Stimulated activated CD8-positive, alpha-beta memory T cell treated with anti-CD3 and anti-CD28 coated beads, Interleukin-15, amount 100 ng/mL, for 4 hours (primary cell): ENCODE data around the gene FSTL4.

Experiments used
- DNase-seq, 2 donors: peaks; one replicate each; pipeline ENCODE4 v3.0.0-alpha.2; 2020; ENCODE audit warnings: low read depth in 2 of 2

FSTL4 gene

DNA sequence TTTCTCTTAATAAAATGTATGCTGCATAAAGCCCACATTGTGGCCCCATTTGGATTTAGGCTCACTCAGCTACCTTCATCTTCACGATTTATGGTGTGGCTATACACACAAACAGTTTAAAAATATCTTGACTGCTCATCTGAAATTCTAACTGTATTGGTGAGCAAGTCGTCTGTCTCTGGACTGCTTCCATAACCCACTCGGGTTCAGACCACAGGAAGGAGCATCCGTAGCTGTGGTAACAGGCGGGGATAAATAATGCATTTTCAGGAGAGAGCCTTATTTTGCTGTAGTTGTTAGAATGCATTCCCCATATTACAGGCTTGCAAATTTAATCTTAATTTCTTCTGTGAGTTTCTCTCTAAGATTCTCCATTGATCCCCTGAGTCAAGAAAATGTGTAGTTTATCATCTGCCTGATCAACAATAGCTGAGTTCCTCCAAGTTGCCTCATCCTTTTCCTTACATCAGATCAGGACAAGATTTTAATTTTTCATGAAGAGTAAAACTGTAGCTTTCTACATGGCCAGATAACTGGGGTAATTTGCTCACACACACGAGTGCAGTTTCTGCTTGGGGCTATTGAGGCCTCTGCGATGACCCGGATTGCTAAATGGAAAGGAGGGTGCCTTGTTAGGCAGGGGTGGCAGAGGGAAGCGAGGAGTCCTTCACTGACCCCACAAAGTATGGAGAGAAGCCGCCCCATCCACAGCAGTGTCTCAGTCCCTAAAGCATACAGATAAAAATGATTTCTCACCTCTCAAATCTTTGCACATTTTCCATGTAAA, 133.9 kb downstream of the FSTL4 start:
- no peak for DNase-seq

DNA sequence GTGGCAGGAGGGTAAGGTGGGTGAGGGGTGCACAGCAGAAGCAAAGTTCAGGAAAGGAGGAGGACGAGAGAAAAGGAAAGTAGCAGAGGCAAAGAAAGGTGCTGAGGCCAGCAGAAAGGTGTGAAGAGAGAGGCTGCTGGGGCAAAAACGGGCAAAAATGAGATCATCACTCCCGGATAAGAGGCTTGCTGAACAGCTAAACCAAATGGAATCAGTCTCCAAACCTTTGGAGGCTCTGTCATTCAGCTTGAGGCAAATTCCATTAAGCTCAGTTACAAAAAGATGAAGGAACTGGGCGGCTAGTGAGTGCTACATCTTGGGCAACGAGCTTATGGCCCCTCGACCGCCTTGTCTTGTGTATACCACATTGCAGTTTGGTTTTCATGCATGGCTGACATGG, 136.4 kb downstream of the FSTL4 start:
- DNase-seq: no peak

DNA sequence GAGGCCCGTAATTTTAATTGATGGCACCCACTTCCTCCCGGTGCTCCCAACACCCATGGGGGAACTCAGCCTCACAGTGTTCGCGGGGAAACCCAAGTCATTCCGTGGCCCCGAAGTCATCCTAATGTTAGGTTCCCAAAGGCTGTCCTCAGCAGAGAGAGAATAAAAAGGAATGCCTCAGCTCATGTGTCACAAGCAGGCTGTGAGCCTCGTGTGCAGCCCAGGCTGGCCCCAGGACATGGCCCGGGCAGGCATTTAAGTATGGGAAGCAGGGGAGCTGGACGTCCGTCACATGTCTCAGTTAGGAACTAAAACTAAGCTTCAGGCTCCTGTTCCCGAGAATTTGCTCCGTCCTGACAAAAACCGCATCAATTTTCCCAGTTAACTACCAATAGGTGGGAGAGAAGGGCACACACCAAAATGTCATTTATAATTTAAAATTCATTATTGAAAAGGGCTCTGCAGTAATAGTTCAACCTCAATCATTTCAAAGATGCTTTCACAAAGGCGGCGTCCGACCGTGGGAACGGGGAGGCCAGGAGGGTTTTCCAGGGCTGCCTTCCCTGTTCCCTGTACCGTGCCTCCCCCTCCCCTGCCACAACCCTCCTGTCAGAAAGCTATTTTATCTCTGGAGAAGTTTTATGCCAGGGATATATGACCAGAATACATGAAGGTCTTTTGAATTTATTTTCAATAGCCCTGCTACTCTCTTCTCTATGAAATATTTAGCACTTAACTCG, 137.3 kb downstream of the FSTL4 start:
- no peak for DNase-seq

DNA sequence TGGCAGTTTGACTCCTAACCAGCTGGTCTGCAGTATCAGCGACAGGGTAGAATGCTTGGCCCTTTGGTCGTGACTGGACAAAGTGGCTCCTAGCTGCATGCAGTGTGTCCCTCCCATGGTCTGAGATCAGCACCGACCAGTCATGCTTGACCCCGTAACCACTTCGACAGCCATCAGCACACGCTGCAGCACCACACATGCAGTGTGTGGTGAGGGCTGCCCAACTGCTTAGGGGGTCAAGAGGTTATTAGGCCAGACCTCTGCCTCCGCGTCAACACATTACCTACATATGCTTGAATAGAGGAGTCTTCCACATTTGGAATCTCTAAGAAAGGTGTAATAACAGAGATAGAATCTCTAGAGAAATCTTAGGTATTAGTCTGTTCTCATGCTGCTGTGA, 139.1 kb downstream of the FSTL4 start:
- DNase-seq: no peak

DNA sequence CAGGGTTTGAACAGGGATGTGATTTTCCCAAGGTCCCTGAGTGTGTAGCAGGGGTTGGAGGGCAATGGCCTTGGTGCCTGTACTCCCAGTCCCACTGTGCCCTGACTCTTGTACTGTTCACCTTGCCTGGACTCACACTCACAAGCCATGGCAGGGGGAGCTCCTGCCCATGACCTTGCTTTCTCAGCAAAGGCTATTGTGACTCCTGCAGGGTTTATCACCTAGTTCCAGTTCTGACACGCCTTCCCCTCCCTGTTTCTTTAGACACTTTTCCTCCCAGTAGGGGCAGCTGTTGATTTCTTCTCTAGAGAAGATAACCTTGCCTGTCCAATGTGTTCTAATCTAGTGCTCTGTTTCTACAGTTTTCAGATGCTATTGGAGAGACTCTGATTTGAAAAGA, 139.5 kb downstream of the FSTL4 start:
- no peak for DNase-seq

DNA sequence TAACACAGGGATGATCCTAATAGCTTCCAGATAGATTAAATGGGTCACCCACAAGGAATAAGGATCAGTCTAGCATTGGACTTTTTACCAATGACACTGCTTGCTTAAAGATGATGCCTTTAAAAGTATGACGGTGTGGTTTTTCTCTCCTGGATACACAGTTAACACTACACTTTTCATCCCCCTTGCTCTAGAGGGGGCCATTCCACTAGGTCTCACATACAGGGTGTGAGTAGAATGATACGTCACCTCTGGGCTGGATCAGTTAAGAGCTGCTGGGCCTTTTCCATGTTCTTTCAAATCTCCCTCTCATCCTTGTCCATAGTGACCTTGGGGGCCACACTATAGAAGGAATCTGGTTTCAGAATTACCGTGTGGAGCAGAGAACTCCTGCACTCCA, 140.6 kb downstream of the FSTL4 start:
- DNase-seq: no peak

DNA sequence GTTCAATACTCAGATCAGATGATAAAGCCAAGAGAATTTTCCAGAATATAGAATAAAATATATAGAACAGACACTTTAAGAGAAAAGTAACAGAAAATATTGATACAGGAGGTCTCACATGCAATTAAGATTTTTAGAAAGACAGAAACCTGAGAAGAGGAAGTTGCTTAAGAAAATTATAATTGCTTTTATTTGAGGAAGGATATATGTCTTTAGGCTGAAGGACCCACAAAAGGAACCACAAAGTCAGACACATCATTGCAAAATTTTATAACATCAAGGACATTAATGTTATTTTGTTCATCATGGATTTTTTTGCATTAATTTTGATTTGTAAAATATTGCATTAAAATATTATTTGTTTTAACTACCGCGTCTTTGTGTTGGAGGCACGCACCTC, 141.5 kb downstream of the FSTL4 start:
- DNase-seq: no peak

DNA sequence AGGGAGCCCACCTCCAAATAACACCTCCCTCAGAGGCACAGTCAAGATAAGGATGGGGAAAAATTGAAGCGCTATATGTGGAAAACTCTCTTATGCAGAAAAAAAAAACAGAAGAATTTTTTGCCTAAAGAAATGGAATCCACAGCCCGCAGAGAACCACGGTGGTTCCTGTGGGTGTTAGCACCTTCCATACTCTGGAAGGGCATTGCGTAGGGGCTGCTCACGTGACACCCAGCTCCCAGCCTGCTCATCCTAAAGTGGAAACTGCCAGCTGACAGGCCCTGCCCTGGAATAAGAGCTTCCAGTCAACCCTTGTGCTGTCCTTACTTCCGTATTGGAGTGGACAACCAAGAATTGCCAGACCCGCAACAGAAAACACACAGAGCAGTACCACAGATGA, 142.5 kb downstream of the FSTL4 start:
- no peak for DNase-seq

DNA sequence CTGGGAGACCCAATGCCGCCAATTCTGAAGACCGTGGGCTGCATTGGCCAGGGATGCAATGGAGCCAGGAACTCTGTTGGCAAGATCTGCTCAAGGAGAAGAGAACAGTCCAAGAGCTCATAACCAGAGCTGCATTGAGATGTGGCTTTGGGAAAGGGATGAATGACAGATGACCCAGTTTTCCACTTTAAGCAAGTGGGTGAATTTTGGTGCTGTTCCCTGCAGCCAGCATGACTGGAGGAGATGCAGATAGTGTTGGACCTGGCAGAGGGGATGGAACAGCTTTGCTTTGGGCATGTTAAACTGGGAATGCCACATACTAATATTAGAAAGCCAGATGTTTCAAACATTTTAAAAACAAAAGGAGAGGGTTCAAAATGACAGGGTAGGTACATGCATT, 143.1 kb downstream of the FSTL4 start:
- no peak for DNase-seq

DNA sequence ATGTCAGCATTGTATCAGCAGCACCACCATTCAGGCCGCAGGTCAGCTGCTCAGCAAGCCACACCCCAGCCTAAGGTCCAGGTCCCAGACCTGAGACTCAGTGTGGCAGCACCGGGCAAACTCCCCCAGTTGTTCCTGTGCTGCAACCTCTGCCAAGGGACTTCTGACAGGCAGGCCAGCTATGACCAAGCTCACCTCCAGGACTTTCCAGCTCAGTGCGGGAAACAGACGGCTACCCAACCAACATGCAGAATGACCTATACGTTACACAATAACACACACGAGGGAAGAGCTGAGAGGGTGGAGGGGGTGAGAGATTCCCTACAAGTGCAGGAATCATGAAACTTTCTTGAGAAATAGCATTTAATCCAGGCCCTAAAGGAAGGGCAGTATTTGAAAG, 143.7 kb downstream of the FSTL4 start:
- no peak for DNase-seq

DNA sequence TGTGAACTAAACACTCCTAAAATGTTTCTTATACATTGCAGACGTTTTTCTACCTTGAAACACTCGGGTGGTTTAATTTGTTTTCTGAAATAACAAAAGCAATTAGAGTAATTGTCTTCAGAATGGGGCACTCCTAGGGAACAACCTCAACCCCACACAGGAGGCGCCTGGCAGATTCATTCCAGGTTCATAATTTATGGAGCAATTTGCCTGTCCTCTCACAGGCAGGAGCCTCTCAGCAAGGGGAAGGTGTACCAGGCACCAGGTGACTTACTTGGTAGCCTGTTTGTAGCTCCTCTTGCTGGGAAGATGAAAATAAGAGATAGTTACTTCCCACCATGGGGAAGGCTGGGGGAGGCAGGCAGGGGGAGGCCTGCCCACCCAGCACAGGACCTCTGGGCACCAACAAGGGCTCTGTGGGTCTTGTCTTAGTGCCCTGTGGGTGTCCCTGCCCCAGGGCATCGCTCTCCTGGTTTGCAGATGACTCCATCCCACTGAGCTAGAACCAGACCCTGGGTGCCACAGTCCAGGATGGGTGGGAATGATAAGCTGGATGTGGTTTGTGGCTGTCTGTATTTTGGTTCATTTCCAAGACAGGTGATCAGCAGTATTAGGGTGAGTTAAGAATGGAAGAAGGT, 144.4 kb downstream of the FSTL4 start:
- no peak for DNase-seq

DNA sequence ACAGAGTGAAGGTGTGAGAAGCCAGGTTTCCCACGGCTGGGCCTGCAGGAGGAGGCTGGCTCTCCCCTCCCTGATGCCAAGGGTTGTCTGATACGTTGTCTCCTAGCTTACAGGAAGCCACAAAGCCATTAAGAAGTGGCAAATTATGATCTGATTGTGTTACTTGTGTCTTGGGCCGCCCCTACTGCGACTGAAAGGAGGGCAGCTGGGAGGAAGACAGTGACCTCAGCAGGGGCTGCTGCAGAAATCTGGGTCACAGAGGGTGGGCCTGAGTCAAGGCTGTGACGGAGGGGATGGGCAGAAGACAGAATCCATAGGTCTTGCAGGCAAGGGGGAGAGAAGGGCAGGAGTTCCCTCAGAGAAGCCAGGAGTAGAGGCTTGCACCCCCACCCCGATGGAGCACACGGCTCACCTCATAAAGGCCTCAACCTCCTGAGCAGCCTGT, 145.0 kb downstream of the FSTL4 start:
- DNase-seq: no peak

DNA sequence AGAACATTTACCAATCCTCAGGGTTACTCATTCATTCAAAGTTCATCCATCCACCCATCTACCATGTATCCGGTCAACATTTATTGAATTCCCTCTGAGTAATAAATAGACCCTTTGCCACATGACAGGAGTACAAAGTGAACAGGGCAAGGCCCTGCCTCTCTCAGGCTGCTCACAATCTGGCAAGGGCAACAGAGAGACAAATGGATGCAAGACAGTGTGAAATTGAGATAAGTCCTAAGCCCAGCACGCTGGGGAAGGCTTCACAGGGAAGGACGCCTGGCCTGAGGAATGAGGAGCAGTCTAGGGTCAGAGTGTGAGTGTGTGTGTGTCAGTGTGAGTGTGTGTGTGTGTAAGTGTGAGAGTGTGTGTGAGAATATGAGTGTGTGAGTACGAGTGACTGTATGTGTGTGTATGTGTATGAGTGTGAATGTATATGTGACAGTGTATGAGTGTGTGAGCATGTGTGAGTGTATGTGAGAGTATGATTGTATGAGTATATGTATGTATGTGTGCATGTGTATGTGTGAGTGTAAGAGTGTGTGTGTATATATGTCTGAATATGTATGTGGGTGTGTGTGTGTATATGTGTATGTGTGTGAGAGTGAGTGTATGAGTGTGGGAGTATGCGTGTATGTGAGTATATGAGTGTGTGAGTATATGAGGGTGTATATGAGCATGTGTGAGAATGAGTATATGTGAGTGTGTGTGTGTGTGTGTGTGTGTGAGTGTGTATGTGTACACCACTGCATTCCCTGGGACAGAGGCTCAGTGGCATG, 145.6 kb downstream of the FSTL4 start:
- DNase-seq: no peak

DNA sequence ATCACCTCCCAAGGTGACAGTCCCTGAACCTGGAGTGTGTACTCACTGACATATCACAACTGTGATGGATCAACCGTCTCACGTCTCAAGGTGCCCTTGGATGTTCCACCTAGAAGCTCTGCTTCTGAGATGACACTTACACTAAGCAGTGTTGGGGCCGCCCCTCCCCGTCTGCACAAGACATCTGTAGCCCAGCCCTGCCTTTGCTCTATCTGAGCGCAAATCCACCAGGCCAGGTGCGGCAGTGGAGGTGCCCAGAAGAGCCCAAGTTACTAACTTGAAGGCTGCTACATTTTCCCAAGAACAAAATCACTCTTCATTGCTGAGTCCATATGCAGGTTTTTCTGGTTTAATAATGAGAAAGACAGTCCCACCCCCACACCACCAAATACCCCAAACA, 148.3 kb downstream of the FSTL4 start:
- no peak for DNase-seq

DNA sequence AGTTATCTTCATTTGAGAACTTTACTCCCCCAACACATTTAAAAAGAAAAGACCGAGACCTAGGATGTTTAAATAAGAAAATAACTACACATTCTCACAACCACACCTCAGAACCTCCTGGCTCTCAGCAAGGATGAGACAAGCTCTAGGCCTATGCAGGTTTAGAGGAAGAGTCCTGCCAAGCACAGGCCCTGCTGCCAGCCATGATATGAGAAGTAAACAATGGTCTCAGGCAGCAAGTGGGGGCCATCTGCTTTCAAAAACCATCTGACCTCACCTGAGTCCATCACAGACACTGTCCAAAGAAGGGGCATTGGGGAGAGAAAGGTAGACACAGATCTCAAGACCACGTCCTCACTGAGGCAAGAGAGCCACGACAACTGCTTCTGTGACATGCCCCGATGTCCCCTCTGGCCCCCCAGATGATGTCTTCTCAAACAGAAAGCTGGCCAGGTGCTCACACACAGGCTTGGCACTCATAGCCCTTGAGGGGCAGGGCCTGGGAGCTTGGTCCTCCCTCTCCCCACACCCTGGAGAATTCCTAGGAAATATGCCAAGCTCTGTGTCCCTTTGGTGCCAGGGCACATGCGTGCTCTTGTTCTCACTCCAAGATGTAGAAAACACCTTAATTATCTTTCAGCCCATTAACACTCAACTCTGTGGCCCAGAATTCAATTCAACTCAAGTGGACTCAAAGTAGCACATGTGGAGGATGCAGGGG, 150.4 kb downstream of the FSTL4 start:
- DNase-seq: no peak

DNA sequence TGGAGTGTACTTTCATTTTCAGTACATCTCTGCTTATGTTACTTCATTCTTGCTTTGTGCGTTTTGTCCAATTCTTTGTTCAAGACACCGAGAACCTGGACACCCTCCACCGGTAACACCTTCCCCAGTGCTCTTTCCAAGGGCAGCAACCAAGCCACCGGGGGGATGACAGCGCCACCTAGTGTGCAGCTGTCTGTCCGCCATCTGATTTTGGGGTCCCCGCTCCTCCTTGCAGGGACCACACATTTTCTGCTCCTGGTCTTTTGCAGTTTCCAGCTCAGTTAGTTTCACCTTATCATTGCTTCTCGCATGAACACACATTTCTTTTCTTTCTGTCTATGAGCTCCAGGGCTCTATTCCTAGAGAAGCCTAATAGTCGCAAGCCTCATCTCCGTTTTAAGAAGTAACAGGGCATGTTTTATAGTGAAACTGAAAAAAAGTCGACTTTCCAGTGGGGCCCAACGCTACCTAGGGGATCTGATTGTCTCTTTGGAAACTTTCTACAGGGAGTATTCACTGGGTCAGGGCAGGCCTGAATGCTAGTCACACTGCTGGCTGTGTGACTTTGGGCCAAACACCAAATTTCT, 152.1 kb downstream of the FSTL4 start:
- DNase-seq: no peak

DNA sequence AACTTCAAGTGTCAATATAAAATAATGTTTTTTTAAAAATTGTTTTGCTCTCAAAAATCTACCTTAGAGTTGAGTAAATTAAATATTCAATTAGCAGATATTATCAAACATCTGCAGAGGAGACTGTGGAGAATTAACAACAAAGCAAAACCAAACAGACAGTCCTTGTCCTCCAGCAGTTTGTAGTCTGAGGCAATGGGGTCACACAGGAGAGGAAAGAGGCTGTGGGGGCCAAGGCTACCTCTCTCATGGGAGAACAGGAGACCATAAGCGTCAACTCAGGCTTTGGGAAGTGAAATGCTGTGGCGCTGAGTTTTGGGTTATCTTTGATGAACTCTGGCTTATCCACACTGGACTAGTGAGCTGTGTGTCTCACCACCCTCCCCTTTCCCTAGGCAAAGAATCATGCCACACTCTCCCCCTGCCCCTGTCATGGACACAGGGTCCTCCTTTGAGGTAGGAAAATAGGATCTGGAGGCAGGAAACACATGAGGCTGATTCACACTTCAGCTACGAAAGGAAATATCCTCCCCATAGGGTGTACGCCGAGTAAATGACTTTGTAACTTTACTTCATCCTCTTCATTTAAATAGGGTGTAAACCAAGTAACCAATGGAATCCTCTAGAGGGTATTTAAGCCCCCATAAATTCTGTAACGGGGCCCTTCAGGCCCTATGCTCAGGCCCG, 152.7 kb downstream of the FSTL4 start:
- DNase-seq: no peak

DNA sequence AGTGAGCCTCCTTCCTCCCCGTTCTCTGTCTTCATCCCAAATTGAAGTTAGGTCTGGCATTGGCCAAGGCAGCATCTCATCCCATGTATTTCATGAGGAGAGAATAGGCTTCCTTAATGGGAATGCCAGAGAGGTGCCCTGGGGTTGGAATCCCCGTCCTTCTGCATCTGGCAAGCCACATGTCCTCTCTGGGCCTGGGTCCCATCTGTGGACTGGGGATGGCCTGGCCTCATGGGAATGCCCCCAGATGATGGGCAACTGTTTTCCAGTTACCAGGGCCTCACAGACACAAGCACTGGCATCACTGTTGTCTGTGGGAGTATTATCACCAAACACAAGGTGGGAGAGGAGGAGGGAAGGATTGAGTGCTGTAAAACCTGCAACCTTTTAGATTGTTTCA, 153.9 kb downstream of the FSTL4 start:
- DNase-seq: no peak

DNA sequence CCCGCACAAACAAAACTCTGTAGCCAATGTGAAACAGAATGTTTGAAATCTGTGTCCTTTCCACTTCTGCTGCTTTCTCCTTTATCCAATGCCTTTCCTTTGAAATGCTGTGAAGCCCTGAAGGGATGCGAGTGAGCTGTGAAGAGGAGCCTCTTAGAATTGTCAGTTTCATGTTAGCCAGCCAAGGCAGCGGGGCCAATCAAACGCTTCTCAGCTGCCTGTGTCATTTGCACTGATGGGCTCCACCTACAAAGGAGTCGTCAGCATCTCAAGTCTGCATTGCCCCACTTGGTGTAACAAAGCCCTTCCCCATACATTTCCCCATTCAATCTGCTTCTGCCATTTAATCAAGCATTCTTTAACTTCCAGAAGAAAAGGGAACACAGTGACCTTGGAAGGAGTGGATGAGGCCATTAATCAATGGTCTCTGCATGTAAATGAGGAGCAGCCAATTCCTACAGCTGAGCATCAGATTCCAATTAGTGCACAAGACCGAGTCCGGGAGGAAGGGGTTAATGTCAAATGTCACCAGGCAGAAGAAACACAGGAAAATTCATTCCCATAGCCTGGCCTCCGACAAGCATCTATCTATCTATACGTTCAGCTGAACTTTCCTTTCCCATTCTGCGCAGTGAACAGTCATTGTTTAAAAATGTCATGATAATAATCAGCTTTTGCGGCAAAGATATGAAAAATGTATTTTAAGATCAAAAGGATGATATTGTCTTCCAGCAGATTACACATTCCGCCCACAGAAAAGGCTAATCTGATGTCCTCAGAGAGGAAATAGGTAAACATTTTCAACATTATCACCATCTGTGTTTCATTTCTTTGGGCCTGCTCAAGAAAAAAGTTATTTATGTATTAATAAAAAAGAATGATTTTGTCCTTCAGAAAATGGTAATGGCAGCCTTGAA, 154.6 kb downstream of the FSTL4 start:
- no peak for DNase-seq
